NCI-H2107 treated with DMSO at 0.1 percent for 48 hours (cell line): ENCODE data around the gene CLEC16A.

ENCODE experiments used
- DNase-seq: peaks from one replicate; lab custom pipeline; 2025; ENCODE audit not compliant: unreplicated experiment; lab: John Stamatoyannopoulos, UW

Gene CLEC16A

GRCh38 chr16:11078812-11079459 lies 134.6 kb downstream of the CLEC16A start:
- no peak for DNase-seq

- DNase-seq = no peak
Observed at GRCh38 chr16:11079652-11080187, 135.4 kb downstream of the CLEC16A start.

- DNase-seq = no peak
Observed at GRCh38 chr16:11080327-11080967, 136.1 kb downstream of the CLEC16A start.

GRCh38 chr16:11080999-11081630 lies 136.8 kb downstream of the CLEC16A start:
- no peak for DNase-seq

- no peak for DNase-seq
Observed at GRCh38 chr16:11082108-11082859, 137.9 kb downstream of the CLEC16A start.

- no peak for DNase-seq
Observed at GRCh38 chr16:11082860-11083388, 138.6 kb downstream of the CLEC16A start.

GRCh38 chr16:11084484-11084875 lies 140.1 kb downstream of the CLEC16A start:
- DNase-seq = no peak

GRCh38 chr16:11084876-11085485 lies 140.6 kb downstream of the CLEC16A start:
- DNase-seq = no peak

- DNase-seq = no peak
Observed at GRCh38 chr16:11085916-11086315, 141.6 kb downstream of the CLEC16A start.

GRCh38 chr16:11087691-11088073 lies 143.3 kb downstream of the CLEC16A start:
- no peak for DNase-seq

- no peak for DNase-seq
Observed at GRCh38 chr16:11088074-11088730, 143.8 kb downstream of the CLEC16A start.

GRCh38 chr16:11088831-11089230 lies 144.5 kb downstream of the CLEC16A start:
- DNase-seq = no peak

- DNase-seq = no peak
Observed at GRCh38 chr16:11089504-11090124, 145.2 kb downstream of the CLEC16A start.

GRCh38 chr16:11090232-11090631 lies 145.9 kb downstream of the CLEC16A start:
- DNase-seq = no peak

- no peak for DNase-seq
Observed at GRCh38 chr16:11091021-11091785, 146.8 kb downstream of the CLEC16A start.

- no peak for DNase-seq
Observed at GRCh38 chr16:11092788-11093571, 148.6 kb downstream of the CLEC16A start.

GRCh38 chr16:11093572-11094074 lies 149.3 kb downstream of the CLEC16A start:
- no peak for DNase-seq
